SHP77 (cell line): ENCODE data around the gene DUS3L.

Experiments used
- DNase-seq, 2 experiments: peaks; one replicate each; lab custom pipeline; 2025; lab: John Stamatoyannopoulos, UW

The DUS3L gene

DNA sequence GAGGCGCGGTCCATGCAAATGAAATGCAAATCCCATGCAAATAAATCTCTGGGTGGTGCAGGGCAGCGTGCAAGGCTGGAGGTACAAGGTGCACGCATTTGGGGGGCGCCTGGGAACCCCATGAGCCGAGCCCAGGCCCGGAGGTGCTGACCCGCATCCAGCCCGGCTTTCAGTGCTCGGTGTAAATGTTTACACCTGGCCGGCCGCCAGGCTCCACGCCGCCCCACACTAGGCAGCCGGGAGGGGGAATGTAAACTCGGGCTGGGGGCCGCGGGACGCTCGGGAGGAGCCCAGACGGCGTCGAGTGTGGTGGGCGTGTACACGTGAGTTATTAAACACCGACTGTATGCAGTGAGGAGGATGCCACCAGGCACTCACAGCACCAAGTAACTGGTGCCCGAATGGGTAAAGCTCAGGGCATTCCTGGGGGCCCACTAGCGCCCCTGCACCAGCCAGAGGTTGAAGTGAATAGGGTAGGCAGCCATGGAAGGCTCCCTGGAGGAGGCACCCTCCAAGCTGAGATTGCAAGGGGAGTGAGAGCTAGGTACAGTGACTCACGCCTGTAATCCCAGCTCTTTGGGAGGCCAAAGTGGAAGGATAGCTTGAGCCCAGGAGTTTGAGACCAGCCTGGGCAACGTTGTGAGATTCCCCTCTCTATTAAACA, 31.4 kb upstream of the DUS3L start:
- peak in 1 of 2 experiments; percentile 37 for DNase-seq

DNA sequence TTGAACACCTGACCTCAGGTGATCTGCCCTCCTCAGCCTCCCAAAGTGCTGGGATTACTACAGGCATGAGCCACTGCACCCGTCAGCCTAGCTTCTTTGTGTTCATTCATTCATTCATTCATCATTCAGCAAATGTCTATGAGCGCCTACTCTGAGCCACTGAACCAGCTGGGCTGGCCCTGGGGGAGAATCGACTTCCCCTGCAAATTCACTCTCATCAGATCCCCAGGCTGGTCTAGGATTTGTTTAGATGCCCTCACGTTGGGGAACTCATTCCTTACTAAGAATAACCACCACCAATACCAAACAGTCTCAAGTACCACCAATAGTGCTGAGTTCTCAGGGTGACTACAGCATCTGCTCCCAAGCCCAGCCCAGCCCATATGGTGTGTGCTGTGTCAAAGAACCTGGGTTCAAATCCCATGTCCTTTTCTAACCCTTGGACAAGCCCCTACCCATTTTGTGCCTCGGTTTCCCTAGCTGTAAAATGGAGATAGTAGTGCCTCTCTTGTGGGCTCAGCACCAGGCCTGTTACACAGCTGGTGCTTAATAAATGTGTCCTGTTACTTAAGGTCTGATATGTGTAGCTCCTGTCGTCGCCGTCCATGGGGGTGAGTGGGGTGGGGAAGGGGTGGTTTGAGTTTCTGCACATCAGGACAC, 30.7 kb upstream of the DUS3L start:
- DNase-seq, result no peak

GRCh38 chr19:5820785-5821184, 29.8 kb upstream of the DUS3L start:
- no peak for DNase-seq

- DNase-seq, result no peak
Observed at GRCh38 chr19:5818594-5818993, 27.6 kb upstream of the DUS3L start.

- DNase-seq, result no peak
Observed at GRCh38 chr19:5817218-5817617, 26.3 kb upstream of the DUS3L start.

DNA sequence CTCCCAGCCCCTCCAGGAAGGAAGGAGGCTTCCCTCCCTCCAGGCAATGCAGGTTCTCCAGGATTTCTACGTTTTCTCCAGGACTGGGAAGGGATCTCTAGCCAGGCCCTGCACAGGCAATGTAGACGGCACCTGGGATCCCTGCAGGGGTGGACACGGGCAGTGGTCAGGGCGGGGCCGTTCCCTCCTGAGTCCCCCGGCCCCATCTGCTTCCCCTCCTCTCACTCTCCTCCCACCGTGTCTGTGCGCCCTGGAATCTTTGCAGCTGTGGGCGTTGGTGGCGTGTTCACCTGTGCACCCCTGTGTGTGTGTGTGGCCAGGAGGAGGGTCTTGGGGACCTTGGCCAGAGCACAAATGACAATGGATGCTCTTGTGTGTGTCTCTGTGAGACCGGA, 23.9 kb upstream of the DUS3L start:
- DNase-seq, result no peak

- no peak for DNase-seq
Observed at GRCh38 chr19:5814123-5814851, 23.3 kb upstream of the DUS3L start.

- DNase-seq, result no peak
Observed at GRCh38 chr19:5811117-5811516, 20.2 kb upstream of the DUS3L start.

DNA sequence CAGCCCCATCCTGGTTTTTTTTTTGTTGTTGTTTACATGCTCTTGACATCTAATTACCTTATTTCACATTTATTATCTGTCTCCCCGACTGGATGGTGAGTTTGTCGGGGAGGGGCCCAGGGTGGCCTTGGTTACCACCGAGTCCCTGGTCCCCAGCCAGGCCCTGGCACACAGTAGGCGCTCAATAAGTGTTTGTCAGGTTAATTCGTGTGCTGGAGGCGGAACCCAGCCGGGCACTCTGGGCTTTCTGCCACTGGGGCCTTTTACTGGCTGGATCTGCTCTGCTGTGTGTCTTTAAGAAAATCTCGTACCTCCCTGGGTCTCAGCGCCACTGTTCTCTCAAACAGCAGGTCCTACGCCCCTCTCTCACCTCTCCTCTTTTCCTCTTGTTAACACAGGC, 18.5 kb upstream of the DUS3L start:
- no peak for DNase-seq

DNA sequence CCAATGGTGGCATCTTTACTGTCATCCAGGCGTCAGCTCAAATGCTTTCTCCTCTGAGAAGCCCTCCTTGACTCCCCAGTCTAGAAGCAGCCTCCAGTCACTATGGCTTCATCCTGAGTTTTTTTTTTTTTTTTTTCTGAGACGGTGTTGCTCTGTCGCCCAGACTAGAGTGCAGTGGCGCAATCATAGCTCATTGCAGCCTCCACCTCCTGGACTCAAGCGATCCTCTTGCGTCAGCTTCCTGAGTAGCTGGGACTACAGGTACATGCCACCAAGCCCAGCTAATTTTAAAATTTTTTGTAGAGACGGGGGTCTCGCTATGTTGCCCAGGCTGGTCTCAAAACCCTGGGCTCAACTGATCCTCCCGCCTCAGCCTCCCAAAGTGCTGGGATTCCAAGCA, 18.1 kb upstream of the DUS3L start:
- no peak for DNase-seq

- DNase-seq, result no peak
Observed at GRCh38 chr19:5808120-5808816, 17.3 kb upstream of the DUS3L start.

GRCh38 chr19:5806905-5807304, 15.9 kb upstream of the DUS3L start:
- DNase-seq, result no peak

DNA sequence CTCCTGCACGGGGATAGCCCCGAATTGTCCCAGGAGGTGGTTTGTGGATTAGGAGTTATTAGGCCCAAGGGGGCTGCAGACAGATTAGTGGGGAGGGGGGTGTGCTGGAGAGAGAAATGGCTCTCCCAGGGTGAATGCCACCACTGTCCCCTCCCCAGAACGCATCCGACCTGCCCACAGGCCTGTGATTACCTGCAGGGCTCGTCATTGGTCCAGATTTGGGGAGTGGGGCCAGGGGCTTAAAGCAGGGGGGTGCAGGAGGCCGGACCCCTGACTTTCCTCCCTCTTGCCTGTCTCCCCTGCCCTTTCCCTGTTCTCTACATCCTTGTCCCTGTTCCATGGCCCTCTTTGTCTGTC, 15.1 kb upstream of the DUS3L start:
- no peak for DNase-seq

DNA sequence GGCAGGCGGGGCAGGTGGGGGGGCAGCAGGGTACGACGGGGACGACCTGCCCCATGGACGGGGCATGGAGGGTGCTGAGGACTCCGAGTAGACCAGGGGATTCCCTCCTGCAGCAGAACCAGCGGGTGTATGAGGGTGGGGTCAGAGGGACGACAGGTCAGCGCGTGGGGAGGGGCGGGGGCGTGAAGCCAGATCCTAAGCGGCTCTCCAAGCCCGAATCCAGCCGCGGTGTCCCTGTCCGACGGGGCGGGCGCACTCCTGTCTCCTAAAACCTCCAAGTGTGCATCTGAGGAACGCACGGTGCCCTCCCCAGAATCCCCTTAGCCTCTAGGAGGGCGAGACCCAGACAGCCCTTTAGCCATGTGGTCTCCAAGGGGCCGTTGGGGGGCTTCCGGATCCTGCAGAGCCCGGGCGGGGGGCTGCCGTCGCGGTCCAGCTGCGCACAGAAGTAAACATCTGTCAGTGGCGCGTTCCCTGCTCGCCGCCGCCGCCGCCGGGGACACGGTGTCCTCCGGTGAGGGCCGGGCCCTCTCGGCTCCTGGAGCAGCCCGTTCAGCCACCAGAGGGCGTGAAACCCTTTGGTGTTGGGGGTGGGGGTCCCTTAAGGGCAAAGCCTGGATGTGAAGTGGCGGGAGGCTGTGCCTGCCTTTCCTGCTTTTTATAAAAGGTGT, 14.6 kb upstream of the DUS3L start:
- DNase-seq, result peak; percentile 70 to 72

DNA sequence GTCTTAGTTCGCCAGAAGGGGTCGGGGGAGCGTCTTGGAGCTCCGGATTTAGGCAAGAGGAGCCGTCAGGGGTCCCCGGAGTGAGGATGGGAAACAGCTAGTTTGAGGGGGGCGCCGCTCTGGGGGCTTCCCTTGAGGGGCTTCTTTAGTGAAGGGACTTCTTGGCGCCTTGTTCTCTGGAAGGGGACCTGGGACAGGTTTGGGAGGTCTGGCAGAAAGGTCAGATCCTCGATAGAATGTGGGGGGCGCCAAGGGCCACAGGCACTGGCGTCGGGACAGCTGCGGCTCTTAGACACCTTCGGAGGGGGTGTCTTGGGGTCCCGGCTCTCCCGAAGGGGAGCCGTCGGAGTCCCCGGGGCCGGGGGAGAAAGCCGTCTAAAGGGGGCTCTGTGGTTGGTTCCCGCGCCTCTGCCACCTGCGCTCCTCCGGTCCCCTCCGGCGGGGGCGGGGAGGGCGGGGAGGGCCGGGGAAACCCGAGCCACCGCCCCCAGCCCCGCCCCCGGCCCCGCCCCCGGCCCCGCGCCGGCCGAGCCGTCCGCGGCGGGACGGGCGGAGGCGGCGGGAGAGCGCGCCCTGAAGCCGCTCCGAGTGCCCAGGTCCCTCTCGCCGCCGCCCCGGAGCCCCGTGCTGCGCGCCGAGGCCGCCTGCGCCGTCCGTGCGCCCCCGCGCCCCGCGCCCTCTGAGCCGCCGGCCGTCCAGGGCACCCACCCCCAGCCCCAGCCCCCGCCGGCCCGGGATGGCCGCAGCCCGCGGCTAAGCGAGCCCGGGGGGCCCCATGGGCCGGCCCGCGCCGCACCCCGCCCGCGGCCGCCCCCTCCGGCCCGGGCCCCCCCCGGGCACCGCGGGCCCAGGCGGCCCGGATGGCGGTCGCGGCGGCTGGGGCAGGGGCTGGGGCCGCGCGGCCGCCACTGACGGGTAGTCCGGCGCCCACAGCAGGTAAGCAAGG, 13.8 kb upstream of the DUS3L start, which contains the start of gene NRTN:
Gene NRTN (plus strand): TSS at position 552 of the 946 bp plus-strand sequence. CDS start 19,099 bp downstream, outside the sequence.
- peak; percentile 36 to 48 for DNase-seq

DNA sequence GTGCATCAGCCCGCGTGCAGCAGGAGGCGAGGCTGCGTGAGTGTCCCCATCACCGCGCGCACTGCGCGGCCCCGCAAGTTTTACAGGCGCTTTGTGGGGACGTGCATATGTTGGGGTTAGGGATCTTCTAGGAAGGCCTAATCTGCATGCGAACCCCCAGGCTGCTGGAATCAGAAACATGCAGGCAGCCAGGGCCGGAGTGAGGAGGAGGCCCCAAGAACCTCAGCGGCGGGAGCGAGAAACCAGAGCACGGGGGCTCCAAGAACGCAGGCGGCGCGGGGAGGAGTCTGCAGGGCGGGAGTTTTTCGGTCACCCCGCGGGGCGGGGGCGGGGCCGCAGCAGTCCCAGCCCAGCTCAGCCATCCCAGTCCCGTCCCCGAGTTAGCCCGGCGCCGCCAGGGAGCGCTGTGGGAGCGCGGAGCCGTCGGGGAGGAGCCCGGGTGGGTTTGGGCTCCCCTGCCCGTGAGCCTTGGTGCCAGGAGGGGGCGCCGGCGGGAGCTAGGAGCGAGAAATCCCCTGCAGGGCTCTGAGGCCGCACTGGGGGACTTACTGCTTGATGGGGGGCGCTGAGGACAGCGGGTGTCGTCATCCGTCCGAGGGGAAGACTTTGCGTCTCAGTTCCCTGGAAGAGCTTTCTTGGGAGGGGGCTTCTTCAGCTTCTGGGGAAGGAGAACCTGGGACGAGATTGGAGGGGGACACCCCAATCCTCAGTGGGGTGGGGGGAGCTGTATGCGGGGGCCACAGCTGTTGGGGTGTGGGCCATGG, 13.0 kb upstream of the DUS3L start:
- DNase-seq, result peak; percentile 84 to 87

- no peak for DNase-seq
Observed at GRCh38 chr19:5803441-5803751, 12.4 kb upstream of the DUS3L start.

- no peak for DNase-seq
Observed at GRCh38 chr19:5801796-5802619, 11.0 kb upstream of the DUS3L start.
